Gastroesophageal sphincter (tissue), 3 donors: ENCODE measurements around the gene PRKG1.

ENCODE experiments used
- EP300 ChIP-seq: sonication (generic); formaldehyde crosslinking; IDR thresholded peaks from one replicate; pipeline ENCODE4 v1.6.1; 2017; ENCODE audit warnings: antibody characterized with exemption, mild to moderate bottlenecking
- POLR2A ChIP-seq, 2 donors: fragments of 450-650 bp; IDR thresholded peaks; one replicate each; pipeline ENCODE4 v1.6.1; 2017; ENCODE audit warnings: antibody characterized with exemption in 2 of 2, mild to moderate bottlenecking in 2 of 2, moderate library complexity in 1 of 2
- POLR2AphosphoS5 ChIP-seq: sonication (generic); formaldehyde crosslinking; IDR thresholded peaks from one replicate; pipeline ENCODE4 v1.6.1; 2017; ENCODE audit warnings: antibody characterized with exemption
- TF ChIP-seq, protein P1 (sequence below), 4 experiments: fragments of 200-600 bp in 2 of 4; fragments of 450-650 bp in 2 of 4; sonication (generic) in 1 of 4; IDR thresholded peaks; one replicate each; pipeline ENCODE4 v1.5.1; 2017 to 2019; ENCODE audit warnings: antibody characterized with exemption in 4 of 4, mild to moderate bottlenecking in 2 of 4, moderate library complexity in 2 of 4

DNA sequence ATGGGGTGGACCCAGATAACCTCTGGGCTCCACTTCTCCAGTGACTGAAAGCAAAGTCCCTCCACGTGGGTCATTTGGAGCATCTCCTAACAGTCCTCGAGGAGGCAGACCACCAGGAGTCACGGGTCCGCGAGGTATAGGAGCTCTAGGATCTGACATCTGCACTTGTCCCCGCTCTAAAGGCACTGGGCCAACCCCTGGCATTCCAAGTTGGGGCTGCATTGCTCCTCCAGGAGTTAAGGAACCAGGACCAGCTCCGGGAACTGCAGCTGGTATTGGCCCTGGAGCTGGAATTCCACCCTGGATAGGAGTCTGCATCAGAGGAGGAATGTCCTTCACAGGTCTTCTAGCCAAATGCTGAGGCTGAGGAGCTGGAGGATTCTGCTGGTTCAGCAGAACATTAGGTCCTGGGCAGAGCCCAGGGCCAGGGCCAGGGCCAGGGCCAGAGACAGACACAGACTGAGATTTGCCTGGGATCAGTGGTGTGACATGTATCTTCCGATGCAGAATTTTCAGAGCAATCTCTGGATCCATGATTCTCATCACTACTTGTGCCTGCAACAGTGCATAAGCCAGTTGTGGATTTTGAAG is 624.3 kb downstream of the PRKG1 start:
- TF ChIP-seq, protein P1, sequence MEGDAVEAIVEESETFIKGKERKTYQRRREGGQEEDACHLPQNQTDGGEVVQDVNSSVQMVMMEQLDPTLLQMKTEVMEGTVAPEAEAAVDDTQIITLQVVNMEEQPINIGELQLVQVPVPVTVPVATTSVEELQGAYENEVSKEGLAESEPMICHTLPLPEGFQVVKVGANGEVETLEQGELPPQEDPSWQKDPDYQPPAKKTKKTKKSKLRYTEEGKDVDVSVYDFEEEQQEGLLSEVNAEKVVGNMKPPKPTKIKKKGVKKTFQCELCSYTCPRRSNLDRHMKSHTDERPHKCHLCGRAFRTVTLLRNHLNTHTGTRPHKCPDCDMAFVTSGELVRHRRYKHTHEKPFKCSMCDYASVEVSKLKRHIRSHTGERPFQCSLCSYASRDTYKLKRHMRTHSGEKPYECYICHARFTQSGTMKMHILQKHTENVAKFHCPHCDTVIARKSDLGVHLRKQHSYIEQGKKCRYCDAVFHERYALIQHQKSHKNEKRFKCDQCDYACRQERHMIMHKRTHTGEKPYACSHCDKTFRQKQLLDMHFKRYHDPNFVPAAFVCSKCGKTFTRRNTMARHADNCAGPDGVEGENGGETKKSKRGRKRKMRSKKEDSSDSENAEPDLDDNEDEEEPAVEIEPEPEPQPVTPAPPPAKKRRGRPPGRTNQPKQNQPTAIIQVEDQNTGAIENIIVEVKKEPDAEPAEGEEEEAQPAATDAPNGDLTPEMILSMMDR (IDR thresholded peaks at IDR 0.05), result no peak
- TF ChIP-seq POLR2A (IDR thresholded peaks at IDR 0.05) (no peak), POLR2AphosphoS5 (no peak), EP300 (no peak)
